ENCODE measurements around the gene APP.

DNA sequence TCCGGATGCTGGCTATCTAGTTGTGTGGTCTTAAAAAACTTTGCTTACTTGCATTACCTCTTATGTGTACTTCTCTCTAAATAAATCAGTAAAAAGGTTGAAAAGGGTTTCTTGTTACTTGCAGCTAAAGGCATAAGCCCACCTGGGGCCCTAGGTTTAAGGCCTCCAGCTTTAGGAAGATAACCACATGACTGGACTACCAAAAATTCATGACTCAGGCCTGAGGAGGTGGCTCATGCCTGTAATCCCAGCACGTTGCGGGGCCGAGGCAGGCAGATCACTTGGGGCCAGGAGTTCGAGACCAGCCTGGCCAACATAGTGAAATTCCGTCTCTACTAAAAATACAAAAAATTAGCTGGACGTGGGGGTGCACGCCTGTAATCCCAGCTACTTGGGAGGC lies 142.9 kb downstream of the APP start:
- TF ChIP-seq EZH2phosphoT487 (IDR thresholded peaks at IDR 0.05; ENCODE audit: low read depth), result no peak
- TF ChIP-seq, protein P1, sequence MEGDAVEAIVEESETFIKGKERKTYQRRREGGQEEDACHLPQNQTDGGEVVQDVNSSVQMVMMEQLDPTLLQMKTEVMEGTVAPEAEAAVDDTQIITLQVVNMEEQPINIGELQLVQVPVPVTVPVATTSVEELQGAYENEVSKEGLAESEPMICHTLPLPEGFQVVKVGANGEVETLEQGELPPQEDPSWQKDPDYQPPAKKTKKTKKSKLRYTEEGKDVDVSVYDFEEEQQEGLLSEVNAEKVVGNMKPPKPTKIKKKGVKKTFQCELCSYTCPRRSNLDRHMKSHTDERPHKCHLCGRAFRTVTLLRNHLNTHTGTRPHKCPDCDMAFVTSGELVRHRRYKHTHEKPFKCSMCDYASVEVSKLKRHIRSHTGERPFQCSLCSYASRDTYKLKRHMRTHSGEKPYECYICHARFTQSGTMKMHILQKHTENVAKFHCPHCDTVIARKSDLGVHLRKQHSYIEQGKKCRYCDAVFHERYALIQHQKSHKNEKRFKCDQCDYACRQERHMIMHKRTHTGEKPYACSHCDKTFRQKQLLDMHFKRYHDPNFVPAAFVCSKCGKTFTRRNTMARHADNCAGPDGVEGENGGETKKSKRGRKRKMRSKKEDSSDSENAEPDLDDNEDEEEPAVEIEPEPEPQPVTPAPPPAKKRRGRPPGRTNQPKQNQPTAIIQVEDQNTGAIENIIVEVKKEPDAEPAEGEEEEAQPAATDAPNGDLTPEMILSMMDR (IDR thresholded peaks at IDR 0.05; ENCODE audit: low read depth, low read length), result no peak

All from OCI-LY3 (cell line).